H1 (cell line): ENCODE results near the gene ASAP2. TPM values are rescaled to one million over a fixed set of nuclear protein-coding genes. Genes with fewer than 3 reads are reported as not detected.

Experiments
- CTCF ChIA-PET: fragments of 300-600 bp; sonication (Branson Sonifier 250); formaldehyde crosslinking; loops from one replicate; lab custom pipeline; 2021; ENCODE audit not compliant: partially characterized antibody; lab: Charles Lee
- POLR2A ChIA-PET: fragments of 300-600 bp; sonication (Branson Sonifier 250); formaldehyde crosslinking; loops from one replicate; lab custom pipeline; 2021; ENCODE audit warnings: inconsistent platforms; ENCODE audit not compliant: partially characterized antibody; lab: Charles Lee
- DNase-seq, 2 experiments: peaks; one replicate each; pipeline versions ENCODE4 v3.0.0 to v3.0.0-alpha.2; 2010 to 2022; ENCODE audit warnings: low spot score in 2 of 2, low read depth in 1 of 2, mixed read lengths in 1 of 2
- FAIRE-seq: peaks from 2 replicates; lab custom pipeline; 2011; peaks lifted over from hg19 to GRCh38; lab: Jason Lieb, UNC
- H2AFZ ChIP-seq: 2 replicates; pipeline ENCODE4 v1.8.1; 2012; ENCODE audit warnings: low read length, inconsistent platforms
- H2AK5ac ChIP-seq: 2 replicates; pipeline ENCODE4 v1.6.1; 2013; ENCODE audit warnings: low read depth, low read length
- H2BK120ac ChIP-seq: replicated peaks from 2 replicates; pipeline ENCODE3; 2013; ENCODE audit warnings: low read depth, low read length, inconsistent platforms
- H2BK12ac ChIP-seq: 2 replicates; pipeline ENCODE4 v1.6.1; 2013; ENCODE audit warnings: low read depth, low read length
- H2BK15ac ChIP-seq: 2 replicates; pipeline ENCODE4 v1.6.1; 2013; ENCODE audit warnings: low read length
- H2BK20ac ChIP-seq: 2 replicates; pipeline ENCODE4 v1.6.1; 2013; ENCODE audit warnings: low read length
- H2BK5ac ChIP-seq: 2 replicates; pipeline ENCODE4 v1.6.1; 2013; ENCODE audit warnings: low read depth, low read length
- H3K14ac ChIP-seq: 2 replicates; pipeline ENCODE4 v1.6.1; 2013; ENCODE audit warnings: inconsistent platforms; ENCODE audit not compliant: insufficient read length
- H3K18ac ChIP-seq: 2 replicates; pipeline ENCODE4 v1.6.1; 2013; ENCODE audit warnings: low read length; ENCODE audit errors: extremely low read depth
- H3K23ac ChIP-seq: 2 replicates; pipeline ENCODE4 v1.6.1; 2013; ENCODE audit warnings: inconsistent platforms; ENCODE audit not compliant: insufficient read length
- H3K23me2 ChIP-seq: 2 replicates; pipeline ENCODE4 v1.6.1; 2013; ENCODE audit warnings: low read depth, low read length
- H3K27ac ChIP-seq: 2 replicates; pipeline ENCODE4 v1.6.1; 2011; ENCODE audit warnings: low read depth, low read length, inconsistent platforms
- H3K27me3 ChIP-seq, 4 experiments: replicated peaks in 1 of 4; 1 replicate in 1 of 4; 2 replicates in 3 of 4; pipeline versions ENCODE4 v1.6.1 to v1.8.1; 2011 to 2013; ENCODE audit warnings: low read length in 3 of 4, mild to moderate bottlenecking in 3 of 4, inconsistent platforms in 2 of 4, mixed read lengths in 2 of 4, moderate library complexity in 1 of 4; ENCODE audit not compliant: control insufficient read depth in 3 of 4, insufficient read depth in 3 of 4; ENCODE audit errors: extremely low read depth in 1 of 4
- H3K36me3 ChIP-seq, 4 experiments: 2 replicates each; pipeline versions ENCODE4 v1.6.1 to v1.8.1; 2011 to 2013; ENCODE audit warnings: mild to moderate bottlenecking in 4 of 4, low read length in 3 of 4, moderate library complexity in 2 of 4, control low read depth in 1 of 4, inconsistent platforms in 1 of 4; ENCODE audit not compliant: insufficient read depth in 4 of 4, control insufficient read depth in 2 of 4
- H3K4ac ChIP-seq: replicated peaks from 2 replicates; pipeline ENCODE3; 2013; ENCODE audit warnings: low read length, low read depth, mixed read lengths, inconsistent platforms; ENCODE audit not compliant: insufficient read length
- H3K4me1 ChIP-seq, 4 experiments: replicated peaks in 1 of 4; 1 replicate in 1 of 4; 2 replicates in 3 of 4; pipeline versions ENCODE4 v1.6.1 to v1.8.1; 2011 to 2013; ENCODE audit warnings: low read length in 3 of 4, inconsistent platforms in 2 of 4, mixed read lengths in 1 of 4; ENCODE audit not compliant: insufficient read depth in 4 of 4, control insufficient read depth in 3 of 4
- H3K4me2 ChIP-seq, 2 experiments: 2 replicates each; pipeline versions ENCODE4 v1.6.1 to v1.8.1; 2011 to 2013; ENCODE audit warnings: low read depth in 2 of 2, low read length in 2 of 2, control low read depth in 1 of 2, inconsistent platforms in 1 of 2, mild to moderate bottlenecking in 1 of 2; ENCODE audit not compliant: insufficient read depth in 1 of 2
- H3K4me3 ChIP-seq, 4 experiments: fragments of 200-600, 300-600 bp in 1 of 4; sonication (generic), shearing (Covaris generic), sonication (Bioruptor Twin) in 1 of 4; 2 replicates each; pipeline versions ENCODE4 v1.5.1 to v1.8.1; 2011 to 2016; ENCODE audit warnings: low read length in 4 of 4, low read depth in 3 of 4, control low read depth in 2 of 4, inconsistent platforms in 2 of 4, mild to moderate bottlenecking in 2 of 4, mixed read lengths in 1 of 4, moderate library complexity in 1 of 4; ENCODE audit not compliant: insufficient read depth in 2 of 4; ENCODE audit errors: extremely low read depth in 1 of 4
- H3K56ac ChIP-seq: replicated peaks from 2 replicates; pipeline ENCODE3; 2013; ENCODE audit warnings: low read depth, mild to moderate bottlenecking, mixed read lengths, low read length, inconsistent platforms; ENCODE audit not compliant: insufficient read length
- H3K79me1 ChIP-seq: 2 replicates; pipeline ENCODE4 v1.6.1; 2013; ENCODE audit warnings: low read depth, low read length, control low read depth
- H3K79me2 ChIP-seq, 2 experiments: 2 replicates each; pipeline versions ENCODE4 v1.6.1 to v1.8.1; 2012 to 2013; ENCODE audit warnings: low read length in 2 of 2, mild to moderate bottlenecking in 2 of 2, inconsistent platforms in 1 of 2; ENCODE audit not compliant: insufficient read depth in 2 of 2, control insufficient read depth in 1 of 2
- H3K9ac ChIP-seq, 4 experiments: replicated peaks in 1 of 4; 1 replicate in 1 of 4; 2 replicates in 3 of 4; pipeline versions ENCODE4 v1.6.1 to v1.8.1; 2011 to 2013; ENCODE audit warnings: low read depth in 3 of 4, low read length in 3 of 4, control low read depth in 2 of 4, mild to moderate bottlenecking in 2 of 4, moderate library complexity in 2 of 4, inconsistent platforms in 1 of 4; ENCODE audit errors: extremely low read depth in 1 of 4
- H3K9me3 ChIP-seq, 2 experiments: 2 replicates each; pipeline versions ENCODE4 v1.6.1 to v1.8.1; 2012 to 2013; ENCODE audit warnings: mild to moderate bottlenecking in 2 of 2, moderate library complexity in 2 of 2, control low read depth in 1 of 2, inconsistent platforms in 1 of 2, low read depth in 1 of 2, low read length in 1 of 2, mixed read lengths in 1 of 2; ENCODE audit not compliant: insufficient read depth in 2 of 2
- H4K20me1 ChIP-seq, 2 experiments: replicated peaks in 1 of 2; 2 replicates each; pipeline versions ENCODE3 to v1.8.1; 2011 to 2013; ENCODE audit warnings: inconsistent platforms in 2 of 2, low read length in 2 of 2, mild to moderate bottlenecking in 1 of 2; ENCODE audit not compliant: insufficient read depth in 2 of 2, control insufficient read depth in 1 of 2
- H4K5ac ChIP-seq: 2 replicates; pipeline ENCODE4 v1.6.1; 2013; ENCODE audit warnings: low read length, low read depth, mixed read lengths, inconsistent platforms; ENCODE audit not compliant: insufficient read length
- H4K8ac ChIP-seq: 2 replicates; pipeline ENCODE4 v1.8.0; 2013; ENCODE audit warnings: mild to moderate bottlenecking, moderate library complexity, low read length, inconsistent platforms; ENCODE audit not compliant: insufficient read depth; ENCODE audit errors: extremely low read depth
- H4K91ac ChIP-seq: replicated peaks from 2 replicates; pipeline ENCODE3; 2013; ENCODE audit warnings: low read length, mixed read lengths, inconsistent platforms; ENCODE audit not compliant: insufficient read length
- CHD2 ChIP-seq: IDR thresholded peaks from 2 replicates; pipeline ENCODE4 v1.6.1; 2012; ENCODE audit warnings: low read length, improper control_type of control experiment
- CREB1 ChIP-seq: IDR thresholded peaks from 2 replicates; pipeline ENCODE4 v1.6.1; 2012; ENCODE audit warnings: inconsistent platforms
- SIX5 ChIP-seq: IDR thresholded peaks from 2 replicates; pipeline ENCODE4 v1.6.1; 2011; ENCODE audit warnings: mild to moderate bottlenecking, low read depth, low read length
- WGBS, 2 experiments: shearing (Covaris generic) in 1 of 2; methylation state at CpG; one replicate each; pipeline versions ENCODE4 v1.1.6 to v1.1.7; 2013 to 2015; ENCODE audit warnings: low lambda C conversion rate in 2 of 2, mixed read lengths in 2 of 2, inconsistent platforms in 1 of 2, low coverage in 1 of 2, missing lambda C conversion rate in 1 of 2; ENCODE audit not compliant: insufficient replicate concordance in 2 of 2, insufficient coverage in 1 of 2, insufficient read length in 1 of 2; ENCODE audit errors: extremely low coverage in 1 of 2, missing lambda C conversion rate in 1 of 2; 5-methylcytosine and 5-hydroxymethylcytosine counted together
- polyA plus RNA-seq, 7 experiments: library from polyadenylated mRNA; depleted of rRNA in 3 of 7; stranded (reverse) in 5 of 7; unstranded in 2 of 7; fragments of >200 nt in 5 of 7; fragments of 200-250 nt in 2 of 7; gene quantifications; 1 replicate in 5 of 7; 2 replicates in 1 of 7; 4 replicates in 1 of 7; pipeline versions ENCODE4 v1.2.1 to v1.2.3, GENCODE V29; 2011 to 2013; ENCODE audit warnings: missing spikeins in 2 of 7, mixed read lengths in 2 of 7
- total RNA-seq: library from RNA; stranded (reverse); fragmentation: NEBNext Ultra II Directional; extraction: Animal tissue kit (Norgen Biotek cat#: 25700); gene quantifications from 2 replicates; pipeline ENCODE4 v1.2.1, GENCODE V29; 2021

Gene ASAP2
- total and polyA plus RNA-seq, 2 of the 8 experiments (the other 6 are each of a cell fraction or from before 2014, with no cell fraction given), result 10.2 to 18.7 TPM

GRCh38 chr2:9418746-9419145, 212.1 kb downstream of the ASAP2 start:
- Histone ChIP-seq H3K4me1 (peaks cover 0 to 9% (median 6%) of the 10 kb centered on the region in 4 experiments; a peak in 4 of 7 replicates), H2BK20ac (no peak overlapping the region)
- POLR2A ChIA-PET, result no interaction called here

More at GRCh38 chr2:9418746-9419145, 212.1 kb downstream of the ASAP2 start:
- H3K23ac ChIP-seq, result no peak overlapping the region
- peaks cover 0 to 9% (median 4%) of the 10 kb centered on the region in 4 experiments; a peak in 4 of 7 replicates for H3K27me3 ChIP-seq
- peaks cover 10% of the 10 kb centered on the region for H3K23me2 ChIP-seq
- H3K79me1 ChIP-seq, result peaks cover 5% of the 10 kb centered on the region
- no peaks in the 10 kb centered on the region for H3K36me3 ChIP-seq
- no peak overlapping the region for H2BK120ac ChIP-seq
- no peaks in the 10 kb centered on the region for H3K9me3 ChIP-seq
- H3K14ac ChIP-seq, result no peak overlapping the region
- no peak overlapping the region for H3K4me3 ChIP-seq
- no peak overlapping the region for H4K91ac ChIP-seq
- no peak overlapping the region for H2BK12ac ChIP-seq
- H3K79me2 ChIP-seq, result peaks cover 0 to 4% of the 10 kb centered on the region in 2 experiments; a peak in 1 of 4 replicates
- H3K4me2 ChIP-seq, result no peak overlapping the region
- WGBS, 2 experiments, result 91% methylated on average over 4 of the region's 4 CpGs; no CpG with 5 or more reads in 1 of the 2 experiments
- no peak overlapping the region for H2BK15ac ChIP-seq
- no peak overlapping the region for H3K4ac ChIP-seq
- no peak overlapping the region for H3K27ac ChIP-seq
- no peak overlapping the region for H2BK5ac ChIP-seq
- no peak overlapping the region for H4K8ac ChIP-seq
- H2AFZ ChIP-seq, result no peak overlapping the region
- H3K9ac ChIP-seq, result no peak overlapping the region
- H3K18ac ChIP-seq, result no peak overlapping the region
- no peak overlapping the region for H4K5ac ChIP-seq
- peaks cover 0 to 1% of the 10 kb centered on the region in 2 experiments for H4K20me1 ChIP-seq
- no peak for TF ChIP-seq SIX5
- TF ChIP-seq CREB1, result no peak
- TF ChIP-seq CHD2, result no peak
- H2AK5ac ChIP-seq, result no peak overlapping the region
- DNase-seq (no peak), FAIRE-seq (no peak)
- H3K56ac ChIP-seq, result no peak overlapping the region
- CTCF ChIA-PET, result interaction anchor here (0.6 to 1.9 kb wide), 3 partner anchors 48 to 307 kb away, joined by 3 to 11 read pairs (median 5); no protein-coding TSS in a partner anchor
